Hepatocyte (in vitro differentiated cells): Measurements from ENCODE around the gene TMEM129. TPM values are rescaled to one million over a fixed set of nuclear protein-coding genes. Genes with fewer than 3 reads are reported as not detected.

Source experiments
- DNase-seq: peaks from one replicate; pipeline ENCODE4 v3.0.0-alpha.2; 2016; ENCODE audit warnings: low spot score
- H2AFZ ChIP-seq: fragments of 200-600 bp; sonication (generic); 2 replicates; pipeline ENCODE4 v1.6.0; 2016; ENCODE audit warnings: antibody characterized with exemption, mild to moderate bottlenecking
- H3K27ac ChIP-seq: fragments of 200-600 bp; sonication (generic); 2 replicates; pipeline ENCODE4 v1.5.1; 2016; ENCODE audit warnings: mild to moderate bottlenecking
- H3K27me3 ChIP-seq: fragments of 200-600 bp; sonication (generic); 2 replicates; pipeline ENCODE4 v1.6.1; 2016
- H3K36me3 ChIP-seq: fragments of 200-600 bp; sonication (generic); replicated peaks from 2 replicates; pipeline ENCODE4 v1.5.1; 2016; ENCODE audit warnings: low read depth; ENCODE audit not compliant: insufficient read depth
- H3K4me1 ChIP-seq: fragments of 200-600 bp; sonication (generic); 2 replicates; pipeline ENCODE4 v1.5.1; 2016; ENCODE audit warnings: mild to moderate bottlenecking, moderate library complexity; ENCODE audit not compliant: insufficient read depth
- H3K4me2 ChIP-seq: fragments of 200-600 bp; sonication (generic); 2 replicates; pipeline ENCODE4 v1.6.0; 2016
- H3K4me3 ChIP-seq: fragments of 200-600 bp; sonication (generic); 2 replicates; pipeline ENCODE4 v1.5.1; 2016; ENCODE audit warnings: mild to moderate bottlenecking
- H3K79me2 ChIP-seq: fragments of 200-600 bp; sonication (generic); 2 replicates; pipeline ENCODE4 v1.6.0; 2017; ENCODE audit warnings: mild to moderate bottlenecking
- H3K9me2 ChIP-seq: fragments of 200-600 bp; sonication (generic); replicated peaks from 2 replicates; pipeline ENCODE4 v1.6.0; 2017; ENCODE audit warnings: mild to moderate bottlenecking; ENCODE audit not compliant: insufficient read depth
- H3K9me3 ChIP-seq: fragments of 200-600 bp; sonication (generic); 2 replicates; pipeline ENCODE4 v1.5.1; 2016; ENCODE audit warnings: low read depth, mild to moderate bottlenecking
- H4K20me1 ChIP-seq: fragments of 200-600 bp; sonication (generic); 2 replicates; pipeline ENCODE4 v1.6.0; 2016; ENCODE audit warnings: mild to moderate bottlenecking; ENCODE audit not compliant: insufficient read depth, poor library complexity, severe bottlenecking
- CTCF ChIP-seq: fragments of 200-600 bp; sonication (generic); IDR thresholded peaks from 2 replicates; pipeline ENCODE4 v1.5.1; 2016; ENCODE audit warnings: antibody characterized with exemption, mild to moderate bottlenecking; ENCODE audit not compliant: poor library complexity
- EZH2 ChIP-seq: fragments of 200-600 bp; sonication (generic); IDR thresholded peaks from 2 replicates; pipeline ENCODE4 v1.6.1; 2016; ENCODE audit warnings: antibody characterized with exemption, mild to moderate bottlenecking, borderline replicate concordance
- EZH2phosphoT487 ChIP-seq: fragments of 200-600 bp; sonication (generic); IDR thresholded peaks from one replicate; pipeline ENCODE4 v1.6.1; 2018; ENCODE audit warnings: antibody characterized with exemption, mild to moderate bottlenecking, low read depth, moderate library complexity; ENCODE audit not compliant: unreplicated experiment, severe bottlenecking
- WGBS: methylation state at CpG from one replicate; pipeline ENCODE4 v1.1.6; 2016; ENCODE audit warnings: low lambda C conversion rate; ENCODE audit errors: missing lambda C conversion rate; 5-methylcytosine and 5-hydroxymethylcytosine counted together
- polyA plus RNA-seq: library from polyadenylated mRNA; unstranded; fragments of >200 nt; fragmentation: Nextera tagmentation; extraction: Ambion mirVana; gene quantifications from 2 replicates; pipeline ENCODE4 v1.2.1, GENCODE V29; 2016
- total RNA-seq: library from RNA; depleted of rRNA; stranded (reverse); fragments of >200 nt; gene quantifications from 2 replicates; pipeline ENCODE4 v1.2.3, GENCODE V29; 2014

Gene TMEM129
- total and polyA plus RNA-seq, 2 experiments from 2014 or later, result 40.8 to 59.4 TPM

GRCh38 chr4:1762264-1763010, 41.3 kb upstream of the TMEM129 start:
- no peak for DNase-seq
- H3K4me1 ChIP-seq, result peaks cover 34% of the 10 kb centered on the region
- no peaks in the 10 kb centered on the region for H3K36me3 ChIP-seq
- H3K27ac ChIP-seq, result no peak overlapping the region
- no peaks in the 10 kb centered on the region for H3K27me3 ChIP-seq
- no peaks in the 10 kb centered on the region for H3K9me3 ChIP-seq
- no peak overlapping the region for H3K4me2 ChIP-seq
- TF ChIP-seq EZH2phosphoT487 (no peak), EZH2 (no peak), CTCF (no peak)
- no peaks in the 10 kb centered on the region for H3K79me2 ChIP-seq
- H2AFZ ChIP-seq, result no peak overlapping the region
- no peak overlapping the region for H3K4me3 ChIP-seq
- no peaks in the 10 kb centered on the region for H3K9me2 ChIP-seq
- H4K20me1 ChIP-seq, result no peaks in the 10 kb centered on the region
- 90% methylated on average over 15 of the region's 20 CpGs for WGBS

GRCh38 chr4:1761130-1761689, 40.1 kb upstream of the TMEM129 start:
- Histone ChIP-seq H3K27ac (no peak overlapping the region), H3K9me2 (no peaks in the 10 kb centered on the region), H4K20me1 (no peaks in the 10 kb centered on the region), H3K4me2 (no peak overlapping the region), H2AFZ (no peak overlapping the region), H3K36me3 (no peaks in the 10 kb centered on the region), H3K27me3 (no peaks in the 10 kb centered on the region), H3K4me3 (no peak overlapping the region), H3K9me3 (no peaks in the 10 kb centered on the region), H3K79me2 (no peaks in the 10 kb centered on the region), H3K4me1 (peaks cover 24% of the 10 kb centered on the region)
- DNase-seq, result no peak
- TF ChIP-seq EZH2 (no peak), EZH2phosphoT487 (no peak), CTCF (no peak)
- WGBS, result 81% methylated on average over 4 of the region's 32 CpGs

GRCh38 chr4:1760521-1761071, 39.5 kb upstream of the TMEM129 start:
- WGBS, result 53% methylated on average over 3 of the region's 25 CpGs
- Histone ChIP-seq H3K4me3 (no peak overlapping the region), H4K20me1 (no peaks in the 10 kb centered on the region), H3K9me2 (no peaks in the 10 kb centered on the region), H3K79me2 (no peaks in the 10 kb centered on the region), H3K4me1 (peaks cover 20% of the 10 kb centered on the region), H3K27me3 (no peaks in the 10 kb centered on the region), H3K27ac (no peak overlapping the region), H3K36me3 (no peaks in the 10 kb centered on the region), H3K4me2 (no peak overlapping the region), H2AFZ (no peak overlapping the region), H3K9me3 (no peaks in the 10 kb centered on the region)
- no peak for DNase-seq
- no peak for TF ChIP-seq EZH2
- TF ChIP-seq CTCF, result no peak
- TF ChIP-seq EZH2phosphoT487, result no peak
